Muscle of leg (tissue), 11 donors: ENCODE results near the gene ARIH2. TPM values are rescaled to one million over a fixed set of nuclear protein-coding genes. Genes with fewer than 3 reads are reported as not detected.

ENCODE experiments used
- DNase-seq: peaks from one replicate; pipeline ENCODE4 v3.0.0; 2013
- H3K27ac ChIP-seq: one replicate; pipeline ENCODE4 v1.5.1; 2013; ENCODE audit warnings: mild to moderate bottlenecking, low read length, control low read depth
- H3K27me3 ChIP-seq: one replicate; pipeline ENCODE4 v1.6.1; 2013; ENCODE audit warnings: low read length; ENCODE audit not compliant: control insufficient read depth, insufficient read depth
- H3K36me3 ChIP-seq: one replicate; pipeline ENCODE4 v1.6.1; 2013; ENCODE audit warnings: low read length; ENCODE audit not compliant: control insufficient read depth, insufficient read depth
- H3K4me1 ChIP-seq: one replicate; pipeline ENCODE4 v1.6.1; 2013; ENCODE audit warnings: low read length; ENCODE audit not compliant: control insufficient read depth, insufficient read depth
- H3K4me3 ChIP-seq: one replicate; pipeline ENCODE4 v1.5.1; 2013; ENCODE audit warnings: low read length, control low read depth
- H3K9me3 ChIP-seq: replicated peaks from 2 replicates; pipeline ENCODE4 v1.6.1; 2013; ENCODE audit warnings: low read depth, low read length; ENCODE audit not compliant: control insufficient read depth
- WGBS: methylation state at CpG from one replicate; pipeline ENCODE4 v1.1.5; 2013; ENCODE audit warnings: missing lambda C conversion rate; ENCODE audit not compliant: insufficient coverage; 5-methylcytosine and 5-hydroxymethylcytosine counted together
- polyA plus RNA-seq, 8 donors: library from polyadenylated mRNA; unstranded; fragments of 120-200 nt; gene quantifications; one replicate each; pipeline versions ENCODE4 v1.2.1 to v1.2.3, GENCODE V29; 2013; ENCODE audit warnings: inconsistent platforms in 1 of 8, low replicate concordance in 1 of 8; ENCODE audit not compliant: insufficient read length in 8 of 8, insufficient read depth in 1 of 8
- total RNA-seq: library from RNA; stranded (reverse); fragments of 120-200 nt; gene quantifications from one replicate; pipeline ENCODE4 v1.2.4, GENCODE V29; 2013

Gene ARIH2
- total and polyA plus RNA-seq, 9 donors = 45.6 to 61.5 (median 51.8) TPM

- Histone ChIP-seq H3K9me3 (no peaks in the 10 kb centered on the region), H3K4me3 (peak overlapping the region; percentile 78), H3K27me3 (no peaks in the 10 kb centered on the region), H3K36me3 (peaks cover 41% of the 10 kb centered on the region), H3K27ac (peak overlapping the region; percentile 75), H3K4me1 (peaks cover 44% of the 10 kb centered on the region)
- DNase-seq = no peak
- 0% methylated on average over 16 of the region's 18 CpGs for WGBS
These were observed 100.0 kb downstream of the ARIH2 start for GRCh38 chr3:49018707-49019006.

GRCh38 chr3:49019941-49020329 is 101.3 kb downstream of the ARIH2 start:
- DNase-seq = peak; percentile 15
- WGBS = 44% methylated on average over 9 of the region's 12 CpGs
- H3K4me3 ChIP-seq = peak overlapping the region; percentile 95

GRCh38 chr3:49020330-49021212 is 101.9 kb downstream of the ARIH2 start:
- Histone ChIP-seq H3K36me3 (peaks cover 41% of the 10 kb centered on the region), H3K9me3 (no peaks in the 10 kb centered on the region), H3K4me3 (peak overlapping the region; percentile 95), H3K27me3 (no peaks in the 10 kb centered on the region), H3K4me1 (peaks cover 44% of the 10 kb centered on the region), H3K27ac (peak overlapping the region; percentile 99)
- peak; percentile 49 for DNase-seq
- under 1% methylated on average over 40 of the region's 51 CpGs for WGBS

More at GRCh38 chr3:49019941-49020329, 101.3 kb downstream of the ARIH2 start:
- H3K27me3 ChIP-seq = no peaks in the 10 kb centered on the region
- H3K9me3 ChIP-seq = no peaks in the 10 kb centered on the region
- peak overlapping the region; percentile 99 for H3K27ac ChIP-seq
- peaks cover 41% of the 10 kb centered on the region for H3K36me3 ChIP-seq
- H3K4me1 ChIP-seq = peaks cover 39% of the 10 kb centered on the region

- Histone ChIP-seq H3K4me1 (peaks cover 45% of the 10 kb centered on the region), H3K36me3 (peaks cover 41% of the 10 kb centered on the region), H3K4me3 (peak overlapping the region; percentile 95), H3K9me3 (no peaks in the 10 kb centered on the region), H3K27ac (peak overlapping the region; percentile 99), H3K27me3 (no peaks in the 10 kb centered on the region)
- under 1% methylated on average over 60 of the region's 60 CpGs for WGBS
- peak; percentile 99 for DNase-seq
These were observed 102.7 kb downstream of the ARIH2 start for GRCh38 chr3:49021213-49021812.

- peak within 1 kb of the TSS; percentile 99 for H3K27ac ChIP-seq
- peaks cover 42% of the 10 kb centered on the region for H3K36me3 ChIP-seq
- WGBS = 0% methylated on average over 83 of the region's 83 CpGs
- no peaks in the 10 kb centered on the region for H3K27me3 ChIP-seq
- peak within 1 kb of the TSS; percentile 95 for H3K4me3 ChIP-seq
- no peaks in the 10 kb centered on the region for H3K9me3 ChIP-seq
- H3K4me1 ChIP-seq = peaks cover 45% of the 10 kb centered on the region
- DNase-seq = peak; percentile 97
These were observed 103.4 kb downstream of the ARIH2 start, which contains the start of gene NDUFAF3 for GRCh38 chr3:49021813-49022687. Gene NDUFAF3 (plus strand): TSS chr3:49022121. CDS start chr3:49022145, 24 bp downstream.

GRCh38 chr3:49022688-49023171 is 104.1 kb downstream of the ARIH2 start:
- DNase-seq = peak; percentile 27
- peak overlapping the region; percentile 95 for H3K4me3 ChIP-seq
- H3K27me3 ChIP-seq = no peaks in the 10 kb centered on the region
- WGBS = 50% methylated on average over 6 of the region's 12 CpGs
- H3K4me1 ChIP-seq = peaks cover 43% of the 10 kb centered on the region
- H3K9me3 ChIP-seq = no peaks in the 10 kb centered on the region
- peak overlapping the region; percentile 99 for H3K27ac ChIP-seq
- H3K36me3 ChIP-seq = peaks cover 49% of the 10 kb centered on the region

- no peak overlapping the region for H3K27ac ChIP-seq
- WGBS = 96% methylated on average over 4 of the region's 4 CpGs
- no peaks in the 10 kb centered on the region for H3K9me3 ChIP-seq
- no peaks in the 10 kb centered on the region for H3K27me3 ChIP-seq
- H3K4me3 ChIP-seq = no peak overlapping the region
- H3K36me3 ChIP-seq = peaks cover 55% of the 10 kb centered on the region
- peaks cover 52% of the 10 kb centered on the region for H3K4me1 ChIP-seq
- peak; percentile 7 for DNase-seq
These were observed 105.1 kb downstream of the ARIH2 start for GRCh38 chr3:49023775-49024174.

GRCh38 chr3:49024449-49024848 is 105.8 kb downstream of the ARIH2 start:
- Histone ChIP-seq H3K9me3 (no peaks in the 10 kb centered on the region), H3K27me3 (no peaks in the 10 kb centered on the region), H3K36me3 (peaks cover 55% of the 10 kb centered on the region), H3K4me1 (peaks cover 49% of the 10 kb centered on the region), H3K4me3 (no peak overlapping the region), H3K27ac (no peak overlapping the region)
- 75% methylated on average over 2 of the region's 5 CpGs for WGBS
- DNase-seq = peak; percentile 18

GRCh38 chr3:49025005-49025792 is 106.6 kb downstream of the ARIH2 start:
- peak; percentile 12 for DNase-seq
- WGBS = 63% methylated on average over 12 of the region's 13 CpGs
- Histone ChIP-seq H3K27ac (no peak overlapping the region), H3K4me1 (peaks cover 43% of the 10 kb centered on the region), H3K36me3 (peaks cover 60% of the 10 kb centered on the region), H3K27me3 (no peaks in the 10 kb centered on the region), H3K4me3 (no peak overlapping the region), H3K9me3 (no peaks in the 10 kb centered on the region)
